Vagina (tissue), 2 donors: ENCODE data around the gene ERCC8.

Source experiments
- CTCF ChIP-seq, 3 experiments: fragments of 450-650 bp in 2 of 3; fragments of 200-600 bp in 1 of 3; sonication (generic) in 1 of 3; IDR thresholded peaks; one replicate each; pipeline ENCODE4 v1.5.1; 2017 to 2019; ENCODE audit warnings: antibody characterized with exemption in 3 of 3, mild to moderate bottlenecking in 2 of 3, moderate library complexity in 2 of 3
- POLR2A ChIP-seq, 2 donors: fragments of 450-650 bp; IDR thresholded peaks; one replicate each; pipeline ENCODE4 v1.6.1; 2017; ENCODE audit warnings: antibody characterized with exemption in 2 of 2, mild to moderate bottlenecking in 2 of 2, moderate library complexity in 2 of 2

GRCh38 chr5:60948738-60949137 is 3.9 kb upstream of the ERCC8 start:
- TF ChIP-seq CTCF (IDR thresholded peaks at IDR 0.05) (no peak), POLR2A (IDR thresholded peaks at IDR 0.05) (no peak)
